DND-41 (cell line): ENCODE measurements around the gene CMTR1.

Experiments
- ATAC-seq: fragments of 200-7000 bp; cut with Tn5 transposase; 3 replicates; pipeline ENCODE4 v1.9.1; 2021; ENCODE audit warnings: low read depth; ENCODE audit not compliant: insufficient read depth
- DNase-seq: peaks from one replicate; pipeline ENCODE4 v3.0.0-alpha.2; 2020
- H2AFZ ChIP-seq: 2 replicates; pipeline ENCODE4 v1.6.0; 2012; ENCODE audit warnings: low read depth, low read length
- H3K27ac ChIP-seq: 2 replicates; pipeline ENCODE4 v1.5.1; 2012; ENCODE audit warnings: low read length, inconsistent platforms
- H3K27me3 ChIP-seq: fragments of 200-600 bp; sonication (generic); 2 replicates; pipeline ENCODE4 v1.6.0; 2012; ENCODE audit warnings: low read length, mild to moderate bottlenecking, inconsistent platforms; ENCODE audit not compliant: insufficient read depth, poor library complexity
- H3K36me3 ChIP-seq: 2 replicates; pipeline ENCODE4 v1.5.1; 2012; ENCODE audit warnings: low read length, inconsistent platforms; ENCODE audit not compliant: insufficient read depth
- H3K4me1 ChIP-seq: 2 replicates; pipeline ENCODE4 v1.5.1; 2012; ENCODE audit warnings: mild to moderate bottlenecking, low read length; ENCODE audit not compliant: insufficient read depth
- H3K4me2 ChIP-seq: 2 replicates; pipeline ENCODE4 v1.6.0; 2012; ENCODE audit warnings: mild to moderate bottlenecking, moderate library complexity, low read length, inconsistent platforms; ENCODE audit not compliant: insufficient read depth
- H3K4me3 ChIP-seq, 2 experiments: fragments of 200-600 bp in 1 of 2; shearing (Covaris generic) in 1 of 2; 2 replicates each; pipeline ENCODE4 v1.5.1; 2012 to 2016; ENCODE audit warnings: inconsistent platforms in 2 of 2, low read length in 2 of 2, mild to moderate bottlenecking in 2 of 2, low read depth in 1 of 2, moderate library complexity in 1 of 2
- H3K79me2 ChIP-seq: 2 replicates; pipeline ENCODE4 v1.6.0; 2012; ENCODE audit warnings: low read length, inconsistent platforms; ENCODE audit not compliant: insufficient read depth
- H3K9ac ChIP-seq: 2 replicates; pipeline ENCODE4 v1.6.0; 2012; ENCODE audit warnings: low read depth, mild to moderate bottlenecking, inconsistent platforms, low read length, moderate library complexity
- H3K9me3 ChIP-seq: 2 replicates; pipeline ENCODE4 v1.5.1; 2012; ENCODE audit warnings: low read length, moderate library complexity, mild to moderate bottlenecking, inconsistent platforms; ENCODE audit not compliant: insufficient read depth, severe bottlenecking
- H4K20me1 ChIP-seq: 2 replicates; pipeline ENCODE4 v1.6.0; 2012; ENCODE audit warnings: low read length; ENCODE audit not compliant: insufficient read depth
- CTCF ChIP-seq: IDR thresholded peaks from 2 replicates; pipeline ENCODE4 v1.5.1; 2012; ENCODE audit warnings: borderline replicate concordance, low read length, moderate library complexity, mild to moderate bottlenecking; ENCODE audit not compliant: poor library complexity, severe bottlenecking; ENCODE audit errors: extremely low read depth
- EZH2 ChIP-seq: IDR thresholded peaks from 3 replicates; pipeline ENCODE4 v1.6.1; 2012; ENCODE audit warnings: borderline replicate concordance, low read depth, mild to moderate bottlenecking, moderate library complexity, low read length, inconsistent platforms; ENCODE audit not compliant: severe bottlenecking

CMTR1 gene

GRCh38 chr6:37417393-37417792 is 15.6 kb upstream of the CMTR1 start:
- no peak for TF ChIP-seq CTCF
- no peak for TF ChIP-seq EZH2
- ATAC-seq = no peak
- H3K27me3 ChIP-seq = no peaks in the 10 kb centered on the region
- no peaks in the 10 kb centered on the region for H3K36me3 ChIP-seq
- no peak overlapping the region for H3K4me2 ChIP-seq
- H3K79me2 ChIP-seq = no peaks in the 10 kb centered on the region
- H3K9me3 ChIP-seq = no peaks in the 10 kb centered on the region
- no peak overlapping the region for H3K27ac ChIP-seq
- H3K4me3 ChIP-seq = no peak overlapping the region
- DNase-seq = no peak
- no peak overlapping the region for H2AFZ ChIP-seq
- H3K9ac ChIP-seq = no peak overlapping the region
- H3K4me1 ChIP-seq = no peaks in the 10 kb centered on the region
- H4K20me1 ChIP-seq = no peaks in the 10 kb centered on the region

GRCh38 chr6:37418722-37419121 is 14.3 kb upstream of the CMTR1 start:
- no peak overlapping the region for H2AFZ ChIP-seq

GRCh38 chr6:37426058-37426944 is 6.7 kb upstream of the CMTR1 start:
- H2AFZ ChIP-seq = no peak overlapping the region

More at GRCh38 chr6:37418722-37419121, 14.3 kb upstream of the CMTR1 start:
- Histone ChIP-seq H4K20me1 (no peaks in the 10 kb centered on the region), H3K79me2 (no peaks in the 10 kb centered on the region), H3K9ac (no peak overlapping the region), H3K27me3 (no peaks in the 10 kb centered on the region), H3K9me3 (no peaks in the 10 kb centered on the region), H3K27ac (no peak overlapping the region), H3K4me2 (no peak overlapping the region), H3K4me1 (no peaks in the 10 kb centered on the region), H3K4me3 (no peak overlapping the region), H3K36me3 (no peaks in the 10 kb centered on the region)
- ATAC-seq (no peak), DNase-seq (no peak)
- TF ChIP-seq CTCF = no peak
- TF ChIP-seq EZH2 = no peak

More at GRCh38 chr6:37426058-37426944, 6.7 kb upstream of the CMTR1 start:
- TF ChIP-seq EZH2 (no peak), CTCF (no peak)
- no peak for DNase-seq
- ATAC-seq = no peak
- no peak overlapping the region for H3K27ac ChIP-seq
- H3K9me3 ChIP-seq = no peaks in the 10 kb centered on the region
- H4K20me1 ChIP-seq = no peaks in the 10 kb centered on the region
- H3K79me2 ChIP-seq = no peaks in the 10 kb centered on the region
- no peak overlapping the region for H3K9ac ChIP-seq
- no peak overlapping the region for H3K4me3 ChIP-seq
- no peak overlapping the region for H3K4me2 ChIP-seq
- H3K27me3 ChIP-seq = no peaks in the 10 kb centered on the region
- no peaks in the 10 kb centered on the region for H3K4me1 ChIP-seq
- H3K36me3 ChIP-seq = no peaks in the 10 kb centered on the region
